ENCODE data around the gene MROH8.
"Not testable (repeated sequence)": the region's sequence is repeated elsewhere in the genome, so short reads cannot be mapped to it uniquely, and the experiment has no call there.

Gene MROH8

GRCh38 chr20:37154684-37155298, 24.6 kb downstream of the MROH8 start:
- DNase-seq (ENCODE audit: low spot score) = no peak

GRCh38 chr20:37152284-37152683, 27.1 kb downstream of the MROH8 start:
- no peak for DNase-seq (ENCODE audit: low spot score)

GRCh38 chr20:37151529-37151928, 27.8 kb downstream of the MROH8 start:
- DNase-seq (ENCODE audit: low spot score) = no peak

GRCh38 chr20:37150864-37151263, 28.5 kb downstream of the MROH8 start:
- DNase-seq (ENCODE audit: low spot score) = not testable (repeated sequence)

GRCh38 chr20:37147250-37147649, 32.1 kb downstream of the MROH8 start:
- no peak for DNase-seq (ENCODE audit: low spot score)

- DNase-seq (ENCODE audit: low spot score) = no peak
These were observed 34.4 kb downstream of the MROH8 start for GRCh38 chr20:37144856-37145404.

DNA sequence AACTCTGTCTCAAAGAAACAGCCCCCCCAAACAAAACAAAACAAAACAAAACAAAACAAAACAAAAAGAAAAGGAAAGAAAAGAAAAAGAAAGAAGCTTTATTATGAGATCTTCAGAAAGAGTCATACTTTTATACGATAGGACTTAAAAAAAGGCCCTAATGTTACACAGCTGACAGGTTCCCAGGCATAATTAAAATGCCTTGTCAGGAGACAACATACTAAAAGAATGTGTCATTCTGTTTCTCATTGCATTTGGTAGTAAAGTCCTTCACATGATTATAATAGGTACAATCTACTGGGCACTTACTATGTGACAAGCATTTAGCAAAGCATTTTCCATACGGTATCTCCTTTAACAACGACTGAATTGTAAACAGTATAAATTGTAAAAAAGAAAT, 36.6 kb downstream of the MROH8 start:
- DNase-seq (ENCODE audit: low spot score) = no peak

GRCh38 chr20:37137547-37137946, 41.8 kb downstream of the MROH8 start:
- no peak for DNase-seq (ENCODE audit: low spot score)

- no peak for DNase-seq (ENCODE audit: low spot score)
These were observed 45.4 kb downstream of the MROH8 start for GRCh38 chr20:37133952-37134351.

DNA sequence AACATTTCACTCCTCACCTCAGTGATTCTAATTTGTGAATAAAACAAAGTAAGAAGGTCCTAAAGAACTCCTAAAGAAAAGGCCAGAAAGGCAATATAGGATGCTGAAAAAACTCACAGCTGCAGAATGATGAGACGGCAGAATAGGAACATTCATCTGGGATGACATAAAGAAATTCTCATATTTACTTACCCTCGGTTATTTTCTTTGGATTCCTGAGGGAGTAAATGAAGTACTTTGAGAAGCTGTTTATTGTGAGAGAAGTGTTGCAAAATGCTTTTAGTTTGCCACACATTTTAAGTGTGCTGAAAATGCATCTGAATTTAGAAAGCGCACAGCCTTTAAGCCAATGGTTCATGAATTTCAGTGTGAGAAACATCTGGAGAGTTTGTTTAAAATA, 47.9 kb downstream of the MROH8 start:
- no peak for DNase-seq (ENCODE audit: low spot score)

DNA sequence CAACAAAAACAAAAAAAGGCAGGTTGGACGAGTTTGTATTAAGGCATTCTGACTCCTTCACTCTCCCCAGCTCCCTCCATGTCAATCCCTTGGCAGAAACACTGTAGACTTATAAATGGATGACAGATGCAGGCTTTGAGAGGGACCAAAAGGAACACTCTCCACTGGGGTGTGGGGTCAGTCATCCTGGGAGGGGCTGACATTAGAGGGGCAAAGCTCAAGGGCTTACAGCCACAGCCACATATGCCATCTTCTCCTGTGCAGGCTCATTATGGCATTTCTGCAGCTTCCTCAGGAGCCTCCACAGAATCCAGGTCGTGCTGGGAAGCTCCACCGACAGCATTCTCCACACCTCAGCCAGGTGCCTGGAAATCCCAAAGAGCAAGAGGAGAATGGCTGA, 50.5 kb downstream of the MROH8 start:
- DNase-seq (ENCODE audit: low spot score) = no peak

DNA sequence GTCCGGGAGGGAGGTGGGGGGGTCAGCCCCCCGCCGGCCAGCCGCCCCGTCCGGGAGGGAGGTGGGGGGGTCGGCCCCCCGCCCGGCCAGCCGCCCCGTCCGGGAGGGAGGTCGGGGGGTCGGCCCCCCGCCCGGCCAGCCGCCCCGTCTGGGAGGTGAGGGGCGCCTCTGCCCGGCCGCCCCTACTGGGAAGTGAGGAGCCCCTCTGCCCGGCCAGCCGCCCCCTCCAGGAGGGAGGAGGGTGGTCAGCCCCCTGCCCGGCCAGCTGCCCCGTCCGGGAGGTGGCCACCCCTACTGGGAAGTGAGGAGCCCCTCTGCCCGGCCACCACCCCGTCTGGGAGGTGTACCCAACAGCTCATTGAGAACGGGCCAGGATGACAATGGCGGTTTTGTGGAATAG, 53.1 kb downstream of the MROH8 start:
- not testable (repeated sequence) for DNase-seq (ENCODE audit: low spot score)

- no peak for DNase-seq (ENCODE audit: low spot score)
These were observed 55.9 kb downstream of the MROH8 start for GRCh38 chr20:37123441-37123840.

GRCh38 chr20:37120497-37120896, 58.9 kb downstream of the MROH8 start:
- no peak for DNase-seq (ENCODE audit: low spot score)

DNA sequence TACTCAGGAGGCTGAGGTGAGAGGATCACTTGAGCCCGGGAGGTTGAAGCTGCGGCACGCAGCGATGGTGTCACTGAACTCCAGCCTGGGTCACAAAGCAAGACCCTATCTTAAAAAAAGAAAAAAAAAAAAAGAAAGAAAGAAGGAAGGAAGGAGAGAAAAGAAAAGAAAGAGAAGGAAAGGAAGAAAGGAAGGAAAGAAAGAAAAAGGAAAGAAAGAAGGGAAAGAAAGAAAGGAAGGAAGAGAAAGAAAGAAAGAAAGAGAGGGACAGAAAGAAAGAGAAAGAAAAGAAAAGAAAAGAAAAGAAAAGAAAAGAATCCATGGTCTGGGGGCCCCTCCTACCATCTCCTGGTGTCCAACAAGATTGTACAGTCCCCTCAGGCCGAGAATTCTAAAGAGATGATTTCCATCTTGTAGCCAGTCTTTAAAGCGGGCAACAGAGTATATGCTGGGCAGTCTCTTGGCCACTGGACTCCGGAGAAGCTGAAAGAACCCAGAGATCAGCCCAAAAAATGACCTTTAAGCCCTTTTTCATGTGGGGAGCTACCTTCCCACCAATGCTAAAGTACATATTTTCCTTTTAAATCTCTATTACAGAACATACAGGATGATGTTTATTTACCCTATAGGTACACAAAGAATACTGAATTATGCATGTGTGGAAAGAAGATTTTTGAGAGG, 59.9 kb downstream of the MROH8 start:
- no peak for DNase-seq (ENCODE audit: low spot score)

- no peak for DNase-seq (ENCODE audit: low spot score)
These were observed 65.3 kb downstream of the MROH8 start for GRCh38 chr20:37114012-37114411.

GRCh38 chr20:37111926-37112455, 67.4 kb downstream of the MROH8 start:
- DNase-seq (ENCODE audit: low spot score) = no peak

DNA sequence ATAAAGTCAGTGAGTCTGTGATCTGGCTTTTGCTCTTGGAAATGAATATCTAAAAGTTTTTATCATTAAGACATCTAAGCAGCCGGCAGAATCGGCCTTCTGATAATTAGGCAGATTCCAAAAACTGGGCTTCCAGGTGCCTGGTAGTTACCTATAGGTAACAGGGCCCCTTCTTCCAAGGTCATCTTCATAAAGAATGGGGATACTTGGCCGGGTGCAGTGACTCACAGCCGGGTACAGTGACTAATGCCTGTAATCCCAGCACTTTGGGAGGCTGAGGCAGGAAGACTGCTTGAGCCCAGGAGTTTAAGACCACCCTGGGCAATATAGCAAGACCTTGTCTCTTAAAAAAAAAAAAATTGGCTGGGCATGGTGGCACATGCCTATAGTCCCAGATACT, 70.7 kb downstream of the MROH8 start:
- no peak for DNase-seq (ENCODE audit: low spot score)

DNA sequence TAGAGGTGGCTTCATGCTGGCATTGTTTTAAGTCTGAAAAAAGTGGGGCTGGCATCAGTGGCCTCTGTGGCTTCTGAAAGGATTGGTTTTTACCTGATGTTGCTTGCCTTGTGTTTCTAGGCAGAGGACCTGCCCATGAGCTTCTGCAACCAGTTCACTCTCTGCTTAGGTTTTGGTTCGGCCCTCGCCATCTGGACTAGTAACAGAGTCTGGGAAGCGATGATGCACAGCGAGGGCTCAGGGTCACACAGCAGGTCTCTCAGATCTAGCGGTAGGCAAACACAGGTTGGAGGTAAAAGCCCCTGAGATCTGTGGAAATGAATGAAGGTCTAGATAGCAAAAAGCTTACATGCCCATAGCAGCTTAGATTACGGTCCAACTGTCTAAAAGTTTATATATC, 76.8 kb downstream of the MROH8 start:
- no peak for DNase-seq (ENCODE audit: low spot score)

GRCh38 chr20:37096415-37097041, 82.8 kb downstream of the MROH8 start:
- no peak for DNase-seq (ENCODE audit: low spot score)

GRCh38 chr20:37095599-37096414, 83.5 kb downstream of the MROH8 start, which contains the start of gene RBL1:
Gene RBL1, minus strand, starts transcription at chr20:37095997. Its CDS starts 69 bp downstream, at chr20:37095928.
- peak; percentile 81 for DNase-seq (ENCODE audit: low spot score)

- peak; percentile 15 for DNase-seq (ENCODE audit: low spot score)
These were observed 84.2 kb downstream of the MROH8 start for GRCh38 chr20:37095108-37095598.
